Neural progenitor cell (in vitro differentiated cells): Measurements from ENCODE around the gene AUP1. TPM values are rescaled to one million over a fixed set of nuclear protein-coding genes. Genes with fewer than 3 reads are reported as not detected.
A peak's percentile ranks its signal among the peaks of the same experiment; 100 is the strongest.

Experiments used
- DNase-seq: peaks from one replicate; pipeline ENCODE4 v3.0.0-alpha.2; 2016; ENCODE audit warnings: low spot score
- H2AFZ ChIP-seq: fragments of 200-600 bp; sonication (generic); replicated peaks from 2 replicates; pipeline ENCODE4 v1.6.1; 2016; ENCODE audit warnings: antibody characterized with exemption
- H3F3A ChIP-seq: fragments of 200-600 bp; sonication (generic); 2 replicates; pipeline ENCODE4 v1.6.1; 2016; ENCODE audit warnings: antibody characterized with exemption, low read depth
- H3K27ac ChIP-seq: fragments of 200-600 bp; sonication (generic); 2 replicates; pipeline ENCODE4 v1.5.1; 2016; ENCODE audit warnings: mild to moderate bottlenecking
- H3K27me3 ChIP-seq: fragments of 200-600 bp; sonication (generic); 2 replicates; pipeline ENCODE4 v1.6.1; 2016; ENCODE audit warnings: mild to moderate bottlenecking, moderate library complexity
- H3K36me3 ChIP-seq: fragments of 200-600 bp; sonication (generic); 2 replicates; pipeline ENCODE4 v1.5.1; 2016
- H3K4me1 ChIP-seq: fragments of 200-600 bp; sonication (generic); 2 replicates; pipeline ENCODE4 v1.6.1; 2016; ENCODE audit warnings: mixed run types
- H3K4me2 ChIP-seq: fragments of 200-600 bp; sonication (generic); 2 replicates; pipeline ENCODE4 v1.6.1; 2016
- H3K4me3 ChIP-seq: fragments of 200-600 bp; sonication (generic); 2 replicates; pipeline ENCODE4 v1.5.1; 2016
- H3K79me2 ChIP-seq: fragments of 200-600 bp; sonication (generic); 2 replicates; pipeline ENCODE4 v1.6.1; 2016; ENCODE audit warnings: low read depth
- H3K9ac ChIP-seq: fragments of 200-600 bp; sonication (generic); 2 replicates; pipeline ENCODE4 v1.6.1; 2016
- H3K9me3 ChIP-seq: fragments of 200-600 bp; sonication (generic); 2 replicates; pipeline ENCODE4 v1.5.1; 2016; ENCODE audit warnings: low read depth
- H4K20me1 ChIP-seq: fragments of 200-600 bp; sonication (generic); 2 replicates; pipeline ENCODE4 v1.6.1; 2016; ENCODE audit warnings: low read depth
- H3K27ac Mint-ChIP-seq: 3 replicates; pipeline ENCODE4 v1.8.0; 2021; ENCODE audit warnings: mixed read lengths
- H3K27me3 Mint-ChIP-seq: 2 replicates; pipeline ENCODE4 v1.8.0; 2022; ENCODE audit warnings: low read depth, mild to moderate bottlenecking, inconsistent platforms, moderate library complexity, mixed read lengths; ENCODE audit not compliant: insufficient read depth
- H3K36me3 Mint-ChIP-seq: 3 replicates; pipeline ENCODE4 v1.8.0; 2021; ENCODE audit warnings: mixed read lengths
- H3K4me1 Mint-ChIP-seq: 3 replicates; pipeline ENCODE4 v1.8.0; 2021; ENCODE audit warnings: mixed read lengths
- H3K4me3 Mint-ChIP-seq: 3 replicates; pipeline ENCODE4 v1.8.0; 2021; ENCODE audit warnings: mild to moderate bottlenecking, moderate library complexity, mixed read lengths
- H3K9me3 Mint-ChIP-seq: 3 replicates; pipeline ENCODE4 v1.8.0; 2020; ENCODE audit warnings: mixed read lengths
- CTCF ChIP-seq: fragments of 200-600 bp; sonication (generic); IDR thresholded peaks from 2 replicates; pipeline ENCODE4 v1.5.1; 2017; ENCODE audit warnings: antibody characterized with exemption, mild to moderate bottlenecking
- EZH2 ChIP-seq: fragments of 200-600 bp; sonication (generic); IDR thresholded peaks from 2 replicates; pipeline ENCODE4 v1.6.1; 2017; ENCODE audit warnings: antibody characterized with exemption, mild to moderate bottlenecking, moderate library complexity
- EZH2phosphoT487 ChIP-seq: fragments of 200-600 bp; sonication (generic); IDR thresholded peaks from 2 replicates; pipeline ENCODE4 v1.6.1; 2017; ENCODE audit warnings: antibody characterized with exemption
- total RNA-seq: library from RNA; depleted of rRNA; stranded (reverse); fragments of >200 nt; gene quantifications from 2 replicates; pipeline ENCODE4 v1.2.3, GENCODE V29; 2015; ENCODE audit warnings: low replicate concordance

AUP1 gene
- total RNA-seq, 1 donor from 2014 or later: 47.9 TPM

- peaks cover 10% of the 10 kb centered on the region for H3K4me1 ChIP-seq
- Mint-ChIP-seq H3K27ac (no peak overlapping the region), H3K36me3 (peaks cover 16% of the 10 kb centered on the region), H3K4me3 (no peak overlapping the region), H3K9me3 (no peaks in the 10 kb centered on the region), H3K27me3 (peaks cover 8% of the 10 kb centered on the region), H3K4me1 (peaks cover 17% of the 10 kb centered on the region)
- H3K79me2 ChIP-seq: peaks cover 17% of the 10 kb centered on the region
- H3K27ac ChIP-seq: no peak overlapping the region
- no peaks in the 10 kb centered on the region for H3K9me3 ChIP-seq
- no peak overlapping the region for H3K4me3 ChIP-seq
- no peak overlapping the region for H2AFZ ChIP-seq
- H3K36me3 ChIP-seq: no peaks in the 10 kb centered on the region
- H3K9ac ChIP-seq: no peak overlapping the region
- TF ChIP-seq EZH2: no peak
- no peak for TF ChIP-seq CTCF
- no peak for TF ChIP-seq EZH2phosphoT487
- DNase-seq: no peak
- no peaks in the 10 kb centered on the region for H4K20me1 ChIP-seq
- H3F3A ChIP-seq: peaks cover 12% of the 10 kb centered on the region
- no peak overlapping the region for H3K4me2 ChIP-seq
- no peaks in the 10 kb centered on the region for H3K27me3 ChIP-seq
These were observed 4.9 kb upstream of the AUP1 start for GRCh38 chr2:74534411-74534810.

- Histone ChIP-seq H3K36me3 (no peaks in the 10 kb centered on the region), H3F3A (peaks cover 12% of the 10 kb centered on the region), H2AFZ (no peak overlapping the region), H3K9ac (no peak overlapping the region), H3K9me3 (no peaks in the 10 kb centered on the region), H3K27ac (no peak overlapping the region), H3K4me2 (no peak overlapping the region), H4K20me1 (no peaks in the 10 kb centered on the region), H3K27me3 (no peaks in the 10 kb centered on the region), H3K79me2 (peaks cover 26% of the 10 kb centered on the region), H3K4me1 (peaks cover 14% of the 10 kb centered on the region), H3K4me3 (no peak overlapping the region)
- peaks cover 23% of the 10 kb centered on the region for H3K4me1 Mint-ChIP-seq
- peaks cover 16% of the 10 kb centered on the region for H3K36me3 Mint-ChIP-seq
- no peak for DNase-seq
- H3K27ac Mint-ChIP-seq: no peak overlapping the region
- TF ChIP-seq EZH2phosphoT487 (no peak), EZH2 (no peak), CTCF (no peak)
- H3K27me3 Mint-ChIP-seq: peaks cover 7% of the 10 kb centered on the region
- peak overlapping the region; percentile 24 for H3K4me3 Mint-ChIP-seq
- H3K9me3 Mint-ChIP-seq: no peaks in the 10 kb centered on the region
These were observed 4.0 kb upstream of the AUP1 start for GRCh38 chr2:74533464-74533863.

GRCh38 chr2:74532222-74532621, 2.7 kb upstream of the AUP1 start:
- peak overlapping the region; percentile 50 for H3K4me3 Mint-ChIP-seq
- no peak overlapping the region for H3K4me2 ChIP-seq
- peaks cover 12% of the 10 kb centered on the region for H3F3A ChIP-seq
- H3K9me3 Mint-ChIP-seq: no peaks in the 10 kb centered on the region
- no peaks in the 10 kb centered on the region for H4K20me1 ChIP-seq
- peaks cover 20% of the 10 kb centered on the region for H3K36me3 Mint-ChIP-seq
- H3K4me1 ChIP-seq: peaks cover 16% of the 10 kb centered on the region
- DNase-seq: no peak
- no peak overlapping the region for H2AFZ ChIP-seq
- H3K4me3 ChIP-seq: no peak overlapping the region
- peaks cover 7% of the 10 kb centered on the region for H3K27me3 Mint-ChIP-seq
- TF ChIP-seq EZH2phosphoT487 (no peak), EZH2 (no peak), CTCF (no peak)
- H3K9ac ChIP-seq: no peak overlapping the region
- H3K9me3 ChIP-seq: no peaks in the 10 kb centered on the region
- H3K79me2 ChIP-seq: peaks cover 35% of the 10 kb centered on the region
- peaks cover 29% of the 10 kb centered on the region for H3K4me1 Mint-ChIP-seq
- no peaks in the 10 kb centered on the region for H3K27me3 ChIP-seq
- H3K36me3 ChIP-seq: no peaks in the 10 kb centered on the region
- H3K27ac ChIP-seq: no peak overlapping the region
- no peak overlapping the region for H3K27ac Mint-ChIP-seq
